ENCODE measurements around the gene UVRAG.

The UVRAG gene

DNA sequence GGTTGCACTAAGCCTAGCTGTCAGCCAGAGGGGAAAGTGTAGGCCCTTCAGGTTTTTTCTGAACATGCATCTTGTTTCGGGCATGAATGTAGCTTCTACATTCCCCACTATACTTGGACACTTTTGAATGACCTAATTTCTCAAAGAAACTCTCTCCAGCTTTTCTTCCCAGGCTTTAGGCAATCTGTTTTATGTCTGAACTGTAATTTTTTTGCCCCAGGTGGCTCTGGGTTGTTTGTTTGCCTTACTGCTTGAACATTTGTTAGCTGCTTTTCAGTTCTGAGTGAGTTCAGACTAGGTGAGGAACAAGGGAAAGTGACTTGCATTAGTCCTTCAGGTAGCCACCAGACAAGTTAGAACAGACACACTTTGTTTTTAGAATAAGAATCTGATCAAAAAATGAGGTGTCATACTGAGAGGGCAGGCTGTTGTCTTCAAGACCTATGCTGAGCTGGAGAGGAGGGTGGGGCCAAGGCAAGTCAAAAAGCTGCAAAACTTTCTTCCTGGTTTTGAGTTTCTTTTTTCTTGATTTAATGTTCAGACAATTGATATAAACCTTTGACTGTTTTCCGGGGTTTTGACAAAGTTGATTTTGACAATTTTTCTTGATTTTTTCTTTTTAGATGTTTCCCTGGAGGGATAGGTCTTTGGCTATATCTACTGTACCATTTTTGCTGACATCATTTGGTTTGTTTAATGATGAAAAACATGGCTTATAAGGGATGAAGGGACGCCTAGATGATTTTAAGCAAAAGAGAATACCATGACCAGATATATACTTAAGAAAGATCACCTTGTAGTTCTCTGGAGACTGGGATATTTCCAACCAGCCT, 208.4 kb downstream of the UVRAG start:
- TF ChIP-seq, protein P1, sequence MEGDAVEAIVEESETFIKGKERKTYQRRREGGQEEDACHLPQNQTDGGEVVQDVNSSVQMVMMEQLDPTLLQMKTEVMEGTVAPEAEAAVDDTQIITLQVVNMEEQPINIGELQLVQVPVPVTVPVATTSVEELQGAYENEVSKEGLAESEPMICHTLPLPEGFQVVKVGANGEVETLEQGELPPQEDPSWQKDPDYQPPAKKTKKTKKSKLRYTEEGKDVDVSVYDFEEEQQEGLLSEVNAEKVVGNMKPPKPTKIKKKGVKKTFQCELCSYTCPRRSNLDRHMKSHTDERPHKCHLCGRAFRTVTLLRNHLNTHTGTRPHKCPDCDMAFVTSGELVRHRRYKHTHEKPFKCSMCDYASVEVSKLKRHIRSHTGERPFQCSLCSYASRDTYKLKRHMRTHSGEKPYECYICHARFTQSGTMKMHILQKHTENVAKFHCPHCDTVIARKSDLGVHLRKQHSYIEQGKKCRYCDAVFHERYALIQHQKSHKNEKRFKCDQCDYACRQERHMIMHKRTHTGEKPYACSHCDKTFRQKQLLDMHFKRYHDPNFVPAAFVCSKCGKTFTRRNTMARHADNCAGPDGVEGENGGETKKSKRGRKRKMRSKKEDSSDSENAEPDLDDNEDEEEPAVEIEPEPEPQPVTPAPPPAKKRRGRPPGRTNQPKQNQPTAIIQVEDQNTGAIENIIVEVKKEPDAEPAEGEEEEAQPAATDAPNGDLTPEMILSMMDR (IDR thresholded peaks at IDR 0.05; ENCODE audit: low read depth, low read length, missing control alignments), result no peak
- Histone ChIP-seq H3K27me3 (replicated peaks) (no peaks in the 10 kb centered on the region), H3K4me3 (ENCODE audit: low read depth, low read length) (no peak overlapping the region), H3K27ac (no peak overlapping the region), H3K36me3 (replicated peaks) (no peaks in the 10 kb centered on the region)
- DNase-seq, result no peak
- in situ Hi-C loops (cut with HindIII; ENCODE audit: low pct_ligation_motif_present, low sequenced_read_pairs), result no loop called here

DNA sequence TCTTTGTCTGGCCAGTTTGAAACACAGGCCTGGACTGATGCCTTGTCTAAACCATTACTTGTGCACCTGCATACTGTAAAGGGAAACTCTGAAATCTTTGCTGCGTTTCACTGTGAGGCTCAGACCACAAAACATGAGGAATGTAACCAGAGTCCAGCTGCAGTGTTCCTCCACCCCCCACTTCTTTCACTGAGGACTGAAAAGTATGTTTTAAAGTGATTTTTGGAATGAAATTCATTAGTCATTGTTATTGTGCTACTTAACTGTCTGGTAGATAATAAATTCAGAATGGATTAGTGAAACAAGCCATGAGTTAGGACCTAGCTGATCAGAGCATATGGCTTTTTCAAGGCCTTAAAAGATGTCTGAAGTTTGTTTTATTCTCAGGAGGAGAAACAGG, 210.1 kb downstream of the UVRAG start:
- Histone ChIP-seq H3K36me3 (replicated peaks) (no peaks in the 10 kb centered on the region), H3K27ac (peak overlapping the region; percentile 77), H3K4me3 (ENCODE audit: low read depth, low read length) (no peak overlapping the region), H3K27me3 (replicated peaks) (no peaks in the 10 kb centered on the region)
- in situ Hi-C loops (cut with HindIII; ENCODE audit: low pct_ligation_motif_present, low sequenced_read_pairs), result no loop called here
- TF ChIP-seq, protein P1 (IDR thresholded peaks at IDR 0.05; ENCODE audit: low read depth, low read length, missing control alignments), result no peak
- peak; percentile 84 for DNase-seq

DNA sequence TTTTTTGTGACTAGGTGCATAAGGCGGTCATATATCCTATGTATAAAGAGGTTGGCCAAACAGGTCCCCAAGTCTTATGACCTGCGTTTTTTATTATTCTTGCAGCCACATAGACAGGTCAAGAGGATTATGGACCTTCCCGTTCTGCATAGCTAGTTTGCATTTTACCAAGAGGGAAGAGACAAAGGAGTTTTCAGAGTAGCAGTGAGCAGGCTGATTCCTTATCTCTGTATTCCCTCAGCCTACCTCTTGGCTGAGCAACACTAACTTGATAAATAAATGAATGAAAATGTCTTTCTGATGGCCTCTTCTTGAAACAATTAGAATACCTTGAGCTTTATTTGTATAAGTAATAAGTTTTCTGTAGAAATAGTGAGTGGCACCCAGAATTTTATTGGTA, 210.8 kb downstream of the UVRAG start:
- Histone ChIP-seq H3K4me3 (ENCODE audit: low read depth, low read length) (no peak overlapping the region), H3K27ac (peak overlapping the region; percentile 77), H3K27me3 (replicated peaks) (no peaks in the 10 kb centered on the region), H3K36me3 (replicated peaks) (no peaks in the 10 kb centered on the region)
- in situ Hi-C loops (cut with HindIII; ENCODE audit: low pct_ligation_motif_present, low sequenced_read_pairs), result no loop called here
- no peak for DNase-seq
- TF ChIP-seq, protein P1 (IDR thresholded peaks at IDR 0.05; ENCODE audit: low read depth, low read length, missing control alignments), result no peak

- no peak overlapping the region for H3K4me3 ChIP-seq (ENCODE audit: low read depth, low read length)
- H3K27ac ChIP-seq, result no peak overlapping the region
- in situ Hi-C loops (cut with HindIII; ENCODE audit: low pct_ligation_motif_present, low sequenced_read_pairs), result no loop called here
- H3K27me3 ChIP-seq (replicated peaks), result no peaks in the 10 kb centered on the region
- H3K36me3 ChIP-seq (replicated peaks), result no peaks in the 10 kb centered on the region
- DNase-seq, result no peak
- TF ChIP-seq, protein P1 (IDR thresholded peaks at IDR 0.05; ENCODE audit: low read depth, low read length, missing control alignments), result no peak
These were observed 211.3 kb downstream of the UVRAG start for GRCh38 chr11:76026281-76026680.

DNA sequence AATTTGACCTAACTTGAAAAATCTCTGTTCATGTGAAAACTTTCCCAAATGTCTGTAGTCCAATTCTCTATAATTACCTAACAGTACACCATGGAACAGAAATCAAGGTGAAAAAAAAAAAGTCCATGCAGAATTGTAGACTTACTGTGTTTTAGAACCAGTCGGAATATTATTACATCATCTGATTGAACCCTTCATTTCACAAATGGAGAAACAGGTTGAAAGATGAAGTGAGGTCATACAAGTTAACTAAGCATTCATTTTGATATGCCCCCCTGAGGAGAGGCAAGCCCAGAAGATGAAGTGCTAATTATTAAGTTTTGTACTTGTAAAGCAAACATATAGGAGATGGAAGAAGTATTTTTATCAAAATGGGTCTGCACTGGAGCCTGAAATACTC, 211.9 kb downstream of the UVRAG start:
- Histone ChIP-seq H3K4me3 (ENCODE audit: low read depth, low read length) (no peak overlapping the region), H3K27me3 (replicated peaks) (no peaks in the 10 kb centered on the region), H3K27ac (no peak overlapping the region), H3K36me3 (replicated peaks) (no peaks in the 10 kb centered on the region)
- in situ Hi-C loops (cut with HindIII; ENCODE audit: low pct_ligation_motif_present, low sequenced_read_pairs), result no loop called here
- no peak for DNase-seq
- TF ChIP-seq, protein P1 (IDR thresholded peaks at IDR 0.05; ENCODE audit: low read depth, low read length, missing control alignments), result no peak

DNA sequence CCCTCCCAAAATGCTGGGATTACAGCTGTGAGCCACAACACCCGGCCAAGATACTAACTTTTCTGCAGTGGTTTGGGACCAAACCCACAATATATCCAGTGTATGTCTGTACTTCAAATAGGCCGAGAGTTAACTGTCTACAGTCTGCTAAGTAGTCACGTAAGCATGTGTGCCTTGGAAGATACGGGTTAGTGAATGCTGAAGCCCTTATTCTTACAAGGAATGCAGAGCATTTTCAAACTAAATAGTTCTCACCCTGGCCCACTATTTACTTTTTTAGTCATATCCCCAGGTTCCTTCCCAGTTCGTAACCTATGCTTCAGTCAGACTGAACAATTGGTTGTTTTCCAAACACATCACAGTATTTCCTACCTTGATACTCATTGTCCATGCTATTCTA, 215.3 kb downstream of the UVRAG start:
- in situ Hi-C loops (cut with HindIII; ENCODE audit: low pct_ligation_motif_present, low sequenced_read_pairs), result no loop called here
- Histone ChIP-seq H3K4me3 (ENCODE audit: low read depth, low read length) (no peak overlapping the region), H3K36me3 (replicated peaks) (no peaks in the 10 kb centered on the region), H3K27ac (peak overlapping the region; percentile 79), H3K27me3 (replicated peaks) (no peaks in the 10 kb centered on the region)
- DNase-seq, result peak; percentile 90
- TF ChIP-seq, protein P1 (IDR thresholded peaks at IDR 0.05; ENCODE audit: low read depth, low read length, missing control alignments), result no peak

Measured in brain microvascular endothelial cell (primary cell).